PC-9 (cell line): ENCODE measurements around the gene MAGEB4. TPM values are rescaled to one million over a fixed set of nuclear protein-coding genes. Genes with fewer than 3 reads are reported as not detected.
"Not testable (repeated sequence)": the region's sequence is repeated elsewhere in the genome, so short reads cannot be mapped to it uniquely, and the experiment has no call there.

Experiments used
- Bru-seq: library from RNA; stranded (reverse); fragments of 400-500 nt; gene quantifications from one replicate; lab custom pipeline; 2021; lab: Mats Ljungman, UMichigan
- BruChase-seq, 2 experiments: library from RNA; stranded (reverse); fragments of 400-500 nt; gene quantifications; one replicate each; lab custom pipeline; 2021; lab: Mats Ljungman, UMichigan
- BruUV-seq: library from RNA; stranded (reverse); fragments of 400-500 nt; replicated peaks from 2 replicates; lab custom pipeline; 2021; lab: Mats Ljungman, UMichigan
- CTCF ChIA-PET: fragments of 300-600 bp; sonication (Branson Sonifier 250); formaldehyde crosslinking; loops from one replicate; lab custom pipeline; 2022; ENCODE audit warnings: antibody characterized with exemption; lab: Charles Lee
- POLR2A ChIA-PET: fragments of 300-600 bp; sonication (Branson Sonifier 250); formaldehyde crosslinking; loops from one replicate; lab custom pipeline; 2022; ENCODE audit warnings: antibody characterized with exemption; ENCODE audit not compliant: unreplicated experiment; lab: Charles Lee
- DNase-seq, 2 experiments: peaks; one replicate each; pipeline versions ENCODE4 v3.0.0 to v3.0.0-alpha.2; 2015 to 2022; ENCODE audit warnings: mixed read lengths in 1 of 2
- H2AFZ ChIP-seq: fragments of 200-600 bp; sonication (generic); 2 replicates; pipeline ENCODE4 v1.8.1; 2017; ENCODE audit warnings: antibody characterized with exemption
- H3F3A ChIP-seq: fragments of 200-600 bp; sonication (generic); 2 replicates; pipeline ENCODE4 v1.8.1; 2017; ENCODE audit warnings: antibody characterized with exemption, mild to moderate bottlenecking, low read depth; ENCODE audit not compliant: insufficient read depth
- H3K27ac ChIP-seq: fragments of 200-600 bp; sonication (generic); 2 replicates; pipeline ENCODE4 v1.6.1; 2016; ENCODE audit warnings: mixed run types
- H3K27me3 ChIP-seq: fragments of 200-600 bp; sonication (generic); 2 replicates; pipeline ENCODE4 v1.6.1; 2016; ENCODE audit warnings: low read depth, mixed run types; ENCODE audit not compliant: insufficient read depth
- H3K36me3 ChIP-seq: fragments of 200-600 bp; sonication (generic); 2 replicates; pipeline ENCODE4 v1.6.1; 2016; ENCODE audit warnings: low read depth, mixed run types
- H3K4me1 ChIP-seq: fragments of 200-600 bp; sonication (generic); replicated peaks from 2 replicates; pipeline ENCODE4 v1.6.1; 2016; ENCODE audit warnings: mixed run types; ENCODE audit not compliant: insufficient read depth
- H3K4me2 ChIP-seq: fragments of 200-600 bp; sonication (generic); 2 replicates; pipeline ENCODE4 v1.6.1; 2017; ENCODE audit warnings: mixed run types
- H3K4me3 ChIP-seq: fragments of 200-600 bp; sonication (generic); 2 replicates; pipeline ENCODE4 v1.6.1; 2016; ENCODE audit warnings: mixed run types
- H3K79me2 ChIP-seq: fragments of 200-600 bp; sonication (generic); 2 replicates; pipeline ENCODE4 v1.6.1; 2017; ENCODE audit warnings: low read depth, mixed run types
- H3K9me2 ChIP-seq: fragments of 200-600 bp; sonication (generic); 2 replicates; pipeline ENCODE4 v1.8.1; 2017; ENCODE audit warnings: mild to moderate bottlenecking; ENCODE audit not compliant: insufficient read depth
- H3K9me3 ChIP-seq: fragments of 200-600 bp; sonication (generic); 2 replicates; pipeline ENCODE4 v1.8.1; 2016; ENCODE audit warnings: low read depth; ENCODE audit not compliant: insufficient read depth
- H4K20me1 ChIP-seq: fragments of 200-600 bp; sonication (generic); 2 replicates; pipeline ENCODE4 v1.8.1; 2017; ENCODE audit not compliant: insufficient read depth
- EZH2 ChIP-seq: fragments of 200-600 bp; sonication (generic); IDR thresholded peaks from 2 replicates; pipeline ENCODE4 v1.8.0; 2017; ENCODE audit warnings: antibody characterized with exemption, low read depth
- intact Hi-C: fragments of 100-400 bp; cut with micrococcal nuclease; formaldehyde crosslinking; loops from one replicate; pipeline ENCODE4 v1.10.0; 2022; ENCODE audit not compliant: unreplicated experiment
- long read RNA-seq: library from polyadenylated mRNA; stranded (forward); transcript quantifications from one replicate; pipeline ENCODE4 v2.0.0, GENCODE V29; 2022
- total RNA-seq: library from RNA; stranded (reverse); gene quantifications from 2 replicates; pipeline ENCODE4 v1.2.3, GENCODE V29; 2021
- TF ChIP-seq, protein P1 (sequence below): fragments of 200-600 bp; sonication (generic); conservative IDR thresholded peaks from 2 replicates; pipeline ENCODE4 v1.6.1; 2017; ENCODE audit warnings: mixed run types, antibody characterized with exemption, mild to moderate bottlenecking, moderate library complexity

MAGEB4 gene, protein sequence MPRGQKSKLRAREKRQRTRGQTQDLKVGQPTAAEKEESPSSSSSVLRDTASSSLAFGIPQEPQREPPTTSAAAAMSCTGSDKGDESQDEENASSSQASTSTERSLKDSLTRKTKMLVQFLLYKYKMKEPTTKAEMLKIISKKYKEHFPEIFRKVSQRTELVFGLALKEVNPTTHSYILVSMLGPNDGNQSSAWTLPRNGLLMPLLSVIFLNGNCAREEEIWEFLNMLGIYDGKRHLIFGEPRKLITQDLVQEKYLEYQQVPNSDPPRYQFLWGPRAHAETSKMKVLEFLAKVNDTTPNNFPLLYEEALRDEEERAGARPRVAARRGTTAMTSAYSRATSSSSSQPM
- total RNA-seq (not detected in 2 replicates), Bru-seq, nascent RNA (not detected), BruChase-seq, experiment 1, labeled RNA remaining after a 2-hour chase (not detected), BruChase-seq, experiment 2, labeled RNA remaining after a 6-hour chase (not detected)
- long read RNA-seq = 0 reads

DNA sequence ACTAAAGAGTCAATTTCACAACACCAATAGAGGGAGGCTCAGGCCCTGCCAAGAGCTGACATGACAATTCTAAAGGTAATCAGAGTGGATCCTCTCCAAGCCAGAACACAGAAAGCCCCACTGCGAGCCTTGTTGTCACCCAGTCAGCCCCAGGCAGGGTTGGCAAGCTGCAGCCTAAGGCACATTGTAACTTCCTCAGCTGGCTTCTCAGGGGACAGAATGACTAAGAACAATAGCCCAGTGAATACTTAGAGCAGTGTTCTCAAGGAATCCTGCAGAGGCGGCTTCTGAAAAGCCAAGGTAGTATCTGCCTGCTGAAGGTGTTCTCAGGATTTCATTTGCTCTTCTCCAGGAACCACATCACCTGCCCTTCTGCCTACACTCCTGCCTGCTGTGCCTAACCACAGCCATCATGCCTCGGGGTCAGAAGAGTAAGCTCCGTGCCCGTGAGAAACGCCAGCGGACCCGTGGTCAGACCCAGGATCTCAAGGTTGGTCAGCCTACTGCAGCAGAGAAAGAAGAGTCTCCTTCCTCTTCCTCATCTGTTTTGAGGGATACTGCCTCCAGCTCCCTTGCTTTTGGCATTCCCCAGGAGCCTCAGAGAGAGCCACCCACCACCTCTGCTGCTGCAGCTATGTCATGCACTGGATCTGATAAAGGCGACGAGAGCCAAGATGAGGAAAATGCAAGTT lies at the start of gene MAGEB4:
Gene MAGEB4, plus strand, starts transcription at position 277 of the 692 bp plus-strand sequence. Its CDS starts 136 bp downstream, at position 413.
- no TSS peak for BruUV-seq
- Histone ChIP-seq H3K4me1 (no peaks in the 10 kb centered on the region), H3K36me3 (no peaks in the 10 kb centered on the region), H3K4me2 (no peak within 1 kb of the TSS), H3F3A (no peaks in the 10 kb centered on the region), H3K4me3 (no peak within 1 kb of the TSS), H3K9me2 (no peaks in the 10 kb centered on the region), H4K20me1 (no peaks in the 10 kb centered on the region), H3K27me3 (no peaks in the 10 kb centered on the region), H3K27ac (no peak within 1 kb of the TSS), H3K79me2 (no peaks in the 10 kb centered on the region), H2AFZ (no peak within 1 kb of the TSS), H3K9me3 (no peaks in the 10 kb centered on the region)
- intact Hi-C loops = no loop called here
- ChIA-PET POLR2A (no interaction called here), CTCF (no interaction called here)
- TF ChIP-seq, protein P1, sequence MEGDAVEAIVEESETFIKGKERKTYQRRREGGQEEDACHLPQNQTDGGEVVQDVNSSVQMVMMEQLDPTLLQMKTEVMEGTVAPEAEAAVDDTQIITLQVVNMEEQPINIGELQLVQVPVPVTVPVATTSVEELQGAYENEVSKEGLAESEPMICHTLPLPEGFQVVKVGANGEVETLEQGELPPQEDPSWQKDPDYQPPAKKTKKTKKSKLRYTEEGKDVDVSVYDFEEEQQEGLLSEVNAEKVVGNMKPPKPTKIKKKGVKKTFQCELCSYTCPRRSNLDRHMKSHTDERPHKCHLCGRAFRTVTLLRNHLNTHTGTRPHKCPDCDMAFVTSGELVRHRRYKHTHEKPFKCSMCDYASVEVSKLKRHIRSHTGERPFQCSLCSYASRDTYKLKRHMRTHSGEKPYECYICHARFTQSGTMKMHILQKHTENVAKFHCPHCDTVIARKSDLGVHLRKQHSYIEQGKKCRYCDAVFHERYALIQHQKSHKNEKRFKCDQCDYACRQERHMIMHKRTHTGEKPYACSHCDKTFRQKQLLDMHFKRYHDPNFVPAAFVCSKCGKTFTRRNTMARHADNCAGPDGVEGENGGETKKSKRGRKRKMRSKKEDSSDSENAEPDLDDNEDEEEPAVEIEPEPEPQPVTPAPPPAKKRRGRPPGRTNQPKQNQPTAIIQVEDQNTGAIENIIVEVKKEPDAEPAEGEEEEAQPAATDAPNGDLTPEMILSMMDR = no peak
- TF ChIP-seq EZH2 = no peak
- no peak for DNase-seq

GRCh38 chrX:30193910-30194309 lies 47.9 kb upstream of the MAGEB4 start:
- H3K4me2 ChIP-seq, H3K27ac ChIP-seq, H3K4me3 ChIP-seq, H4K20me1 ChIP-seq, H3K79me2 ChIP-seq, DNase-seq, H3K9me3 ChIP-seq, H3F3A ChIP-seq, intact Hi-C loops, H3K9me2 ChIP-seq, POLR2A ChIA-PET, H2AFZ ChIP-seq, BruUV-seq, H3K27me3 ChIP-seq, H3K36me3 ChIP-seq, CTCF ChIA-PET, H3K4me1 ChIP-seq: not testable (repeated sequence)

- no peak overlapping the region for H2AFZ ChIP-seq
- no peak overlapping the region for H3K4me3 ChIP-seq
- no TSS peak for BruUV-seq
- DNase-seq = no peak
- ChIA-PET POLR2A (no interaction called here), CTCF (interaction anchor here (0.6 to 0.7 kb wide), 4 partner anchors 109 to 659 kb away, joined by 3 read pairs; no protein-coding TSS in a partner anchor)
- TF ChIP-seq, protein P1 = peak; percentile 65
- TF ChIP-seq EZH2 = no peak
- H4K20me1 ChIP-seq = no peaks in the 10 kb centered on the region
- H3K9me3 ChIP-seq = no peaks in the 10 kb centered on the region
- H3K36me3 ChIP-seq = no peaks in the 10 kb centered on the region
- no peaks in the 10 kb centered on the region for H3F3A ChIP-seq
- H3K79me2 ChIP-seq = no peaks in the 10 kb centered on the region
- no peaks in the 10 kb centered on the region for H3K9me2 ChIP-seq
- no peaks in the 10 kb centered on the region for H3K27me3 ChIP-seq
- H3K4me2 ChIP-seq = no peak overlapping the region
- intact Hi-C loops = loop anchor here (5.0 kb wide), 1 partner anchor 54 kb away; no protein-coding TSS in a partner anchor
- no peak overlapping the region for H3K27ac ChIP-seq
- H3K4me1 ChIP-seq = no peaks in the 10 kb centered on the region
Observed at GRCh38 chrX:30196322-30196721, 45.5 kb upstream of the MAGEB4 start.
